ENCODE data around the gene OLFML2B. TPM values are rescaled to one million over a fixed set of nuclear protein-coding genes. Genes with fewer than 3 reads are reported as not detected.

Gene OLFML2B
- total and polyA plus RNA-seq, 2 of the 4 experiments (the other 2 are of a cell fraction), result 0.36 to 0.74 TPM

DNA sequence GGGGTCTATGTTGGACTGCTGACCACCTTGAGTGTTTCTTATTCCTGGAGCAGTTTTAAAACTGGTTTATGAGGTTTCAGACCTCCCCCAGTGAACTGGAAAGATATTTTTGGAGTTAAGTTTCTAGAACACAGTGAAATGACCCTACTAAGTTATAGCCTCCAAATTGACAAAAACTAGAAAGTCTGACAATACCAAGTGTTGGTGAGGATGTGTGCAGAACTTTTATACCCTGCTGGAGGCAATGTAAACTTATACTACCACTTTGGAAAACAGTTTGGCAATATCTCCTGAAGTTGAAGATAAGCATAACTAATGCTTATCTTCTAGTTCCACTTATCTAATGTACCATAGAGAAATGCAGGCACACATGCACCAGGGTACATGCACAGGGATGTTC, 10.4 kb downstream of the OLFML2B start:
- intact Hi-C loops (cut with micrococcal nuclease) (no loop called here), in situ Hi-C loops (cut with MboI; ENCODE audit: low sequenced_read_pairs) (no loop called here), dilution Hi-C loops (cut with HindIII; ENCODE audit: low sequenced_read_pairs, unreplicated experiment) (no loop called here)
- DNase-seq (no peak), ATAC-seq (ENCODE audit: low read depth) (no peak)
- Histone ChIP-seq H4K5ac (ENCODE audit: low read depth, low read length) (no peak overlapping the region), H4K91ac (ENCODE audit: insufficient read depth, low read depth, low read length) (no peak overlapping the region), H3K4me2 (ENCODE audit: low read depth, low read length) (no peak overlapping the region), H3K27me3 (ENCODE audit: control insufficient read depth, insufficient read depth, low read length) (peaks cover 3% of the 10 kb centered on the region), H3K9me3 (ENCODE audit: control insufficient read depth, insufficient read depth, low read length) (no peaks in the 10 kb centered on the region), H2AK9ac (replicated peaks; ENCODE audit: low read depth, low read length, poor library complexity) (no peak overlapping the region), H4K8ac (ENCODE audit: low read depth in 2 of 2, low read length in 2 of 2) (no peak overlapping the region), H3K79me1 (ENCODE audit: low read depth in 1 of 2, low read length in 2 of 2) (no peaks in the 10 kb centered on the region), H4K20me1 (ENCODE audit: insufficient read depth, low read length) (no peaks in the 10 kb centered on the region), H2BK5ac (ENCODE audit: low read depth, low read length, poor library complexity, severe bottlenecking) (no peak overlapping the region), H3K4ac (ENCODE audit: low read depth, low read length) (no peak overlapping the region), H3K9ac (ENCODE audit: low read depth, low read length) (no peak overlapping the region), H3K14ac (replicated peaks; ENCODE audit: low read depth, low read length) (no peak overlapping the region), H2AFZ (replicated peaks; ENCODE audit: low read length, poor library complexity) (no peak overlapping the region), H3K4me1 (ENCODE audit: control insufficient read depth, insufficient read depth, low read length) (no peaks in the 10 kb centered on the region; the same call in 1 of the 2 replicates), H2BK20ac (ENCODE audit: low read depth, low read length) (no peak overlapping the region), H3K23ac (ENCODE audit: low read depth, low read length) (no peak overlapping the region), H3K27ac (ENCODE audit: insufficient read depth, low read length) (no peak overlapping the region), H3K56ac (ENCODE audit: extremely low read depth, insufficient read depth, low read length) (no peak overlapping the region), H3K9me1 (ENCODE audit: insufficient read depth, low read length) (peaks cover 3% of the 10 kb centered on the region; the same call in 1 of the 2 replicates), H3K18ac (ENCODE audit: low read depth, low read length) (no peak overlapping the region), H2BK120ac (ENCODE audit: low read depth, low read length) (no peak overlapping the region), H3K36me3 (ENCODE audit: control insufficient read depth, insufficient read depth, low read length) (no peaks in the 10 kb centered on the region), H2AK5ac (ENCODE audit: low read depth, low read length) (no peak overlapping the region), H2BK15ac (ENCODE audit: low read depth, low read length) (no peak overlapping the region), H3K4me3 (ENCODE audit: insufficient read depth, low read depth, low read length) (no peak overlapping the region)
- POLR2A ChIA-PET (ENCODE audit: unreplicated experiment), result no interaction called here
- BruUV-seq (replicated peaks), result no TSS peak
- CTCF ChIA-PET, result no interaction called here
- no peak for TF ChIP-seq BHLHE40 (IDR thresholded peaks at IDR 0.05; ENCODE audit: low read depth, low read length)
- TF ChIP-seq MXI1 (IDR thresholded peaks at IDR 0.05; ENCODE audit: borderline replicate concordance, low read depth, low read length), result no peak
- TF ChIP-seq, protein P1, sequence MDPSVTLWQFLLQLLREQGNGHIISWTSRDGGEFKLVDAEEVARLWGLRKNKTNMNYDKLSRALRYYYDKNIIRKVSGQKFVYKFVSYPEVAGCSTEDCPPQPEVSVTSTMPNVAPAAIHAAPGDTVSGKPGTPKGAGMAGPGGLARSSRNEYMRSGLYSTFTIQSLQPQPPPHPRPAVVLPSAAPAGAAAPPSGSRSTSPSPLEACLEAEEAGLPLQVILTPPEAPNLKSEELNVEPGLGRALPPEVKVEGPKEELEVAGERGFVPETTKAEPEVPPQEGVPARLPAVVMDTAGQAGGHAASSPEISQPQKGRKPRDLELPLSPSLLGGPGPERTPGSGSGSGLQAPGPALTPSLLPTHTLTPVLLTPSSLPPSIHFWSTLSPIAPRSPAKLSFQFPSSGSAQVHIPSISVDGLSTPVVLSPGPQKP (IDR thresholded peaks at IDR 0.05; ENCODE audit: borderline replicate concordance, low read depth, low read length), result no peak
- no peak for TF ChIP-seq FOS (IDR thresholded peaks at IDR 0.05; ENCODE audit: low read depth, low read length)
- TF ChIP-seq, protein P2, sequence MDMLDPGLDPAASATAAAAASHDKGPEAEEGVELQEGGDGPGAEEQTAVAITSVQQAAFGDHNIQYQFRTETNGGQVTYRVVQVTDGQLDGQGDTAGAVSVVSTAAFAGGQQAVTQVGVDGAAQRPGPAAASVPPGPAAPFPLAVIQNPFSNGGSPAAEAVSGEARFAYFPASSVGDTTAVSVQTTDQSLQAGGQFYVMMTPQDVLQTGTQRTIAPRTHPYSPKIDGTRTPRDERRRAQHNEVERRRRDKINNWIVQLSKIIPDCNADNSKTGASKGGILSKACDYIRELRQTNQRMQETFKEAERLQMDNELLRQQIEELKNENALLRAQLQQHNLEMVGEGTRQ (IDR thresholded peaks at IDR 0.05; ENCODE audit: low read depth, low read length), result no peak
- TF ChIP-seq, protein P3, sequence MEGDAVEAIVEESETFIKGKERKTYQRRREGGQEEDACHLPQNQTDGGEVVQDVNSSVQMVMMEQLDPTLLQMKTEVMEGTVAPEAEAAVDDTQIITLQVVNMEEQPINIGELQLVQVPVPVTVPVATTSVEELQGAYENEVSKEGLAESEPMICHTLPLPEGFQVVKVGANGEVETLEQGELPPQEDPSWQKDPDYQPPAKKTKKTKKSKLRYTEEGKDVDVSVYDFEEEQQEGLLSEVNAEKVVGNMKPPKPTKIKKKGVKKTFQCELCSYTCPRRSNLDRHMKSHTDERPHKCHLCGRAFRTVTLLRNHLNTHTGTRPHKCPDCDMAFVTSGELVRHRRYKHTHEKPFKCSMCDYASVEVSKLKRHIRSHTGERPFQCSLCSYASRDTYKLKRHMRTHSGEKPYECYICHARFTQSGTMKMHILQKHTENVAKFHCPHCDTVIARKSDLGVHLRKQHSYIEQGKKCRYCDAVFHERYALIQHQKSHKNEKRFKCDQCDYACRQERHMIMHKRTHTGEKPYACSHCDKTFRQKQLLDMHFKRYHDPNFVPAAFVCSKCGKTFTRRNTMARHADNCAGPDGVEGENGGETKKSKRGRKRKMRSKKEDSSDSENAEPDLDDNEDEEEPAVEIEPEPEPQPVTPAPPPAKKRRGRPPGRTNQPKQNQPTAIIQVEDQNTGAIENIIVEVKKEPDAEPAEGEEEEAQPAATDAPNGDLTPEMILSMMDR (conservative IDR thresholded peaks at IDR 0.05; ENCODE audit: low read depth, low read length), result no peak
- TF ChIP-seq CHD1 (IDR thresholded peaks at IDR 0.05; ENCODE audit: low read depth, low read length), result no peak
- TF ChIP-seq CEBPB (IDR thresholded peaks at IDR 0.05; ENCODE audit: low read depth, low read length), result no peak
- no peak for TF ChIP-seq RFX5 (IDR thresholded peaks at IDR 0.05; ENCODE audit: low read depth, low read length)
- no peak for TF ChIP-seq RCOR1 (IDR thresholded peaks at IDR 0.05; ENCODE audit: insufficient replicate concordance, low read length)
- no peak for TF ChIP-seq NFE2L2 (IDR thresholded peaks at IDR 0.05; ENCODE audit: low read depth, low read length)
- no peak for TF ChIP-seq MAFK (IDR thresholded peaks at IDR 0.05; ENCODE audit: low read depth, low read length)
- no peak for TF ChIP-seq SMC3 (IDR thresholded peaks at IDR 0.05; ENCODE audit: low read depth, low read length)
- TF ChIP-seq POLR2A (IDR thresholded peaks at IDR 0.05; ENCODE audit: low read depth, low read length), result no peak
- no peak for TF ChIP-seq MAZ (IDR thresholded peaks at IDR 0.05; ENCODE audit: borderline replicate concordance, low read depth, low read length)
- no peak for TF ChIP-seq RAD21 (IDR thresholded peaks at IDR 0.05; ENCODE audit: low read length)

Measured in IMR-90 (cell line).